Measurements from ENCODE around the gene SLC15A4.
"Not testable (repeated sequence)": the region's sequence is repeated elsewhere in the genome, so short reads cannot be mapped to it uniquely, and the experiment has no call there.

The SLC15A4 gene

GRCh38 chr12:128823916-128824839 is at the start of gene SLC15A4:
Gene SLC15A4 (minus strand): TSS chr12:128823958. CDS start chr12:128823943, 15 bp downstream.
- DNase-seq: peak; percentile 93

GRCh38 chr12:128872303-128872702 is 48.5 kb upstream of the SLC15A4 start:
- DNase-seq: no peak

GRCh38 chr12:128871516-128871892 is 47.7 kb upstream of the SLC15A4 start:
- no peak for DNase-seq

DNA sequence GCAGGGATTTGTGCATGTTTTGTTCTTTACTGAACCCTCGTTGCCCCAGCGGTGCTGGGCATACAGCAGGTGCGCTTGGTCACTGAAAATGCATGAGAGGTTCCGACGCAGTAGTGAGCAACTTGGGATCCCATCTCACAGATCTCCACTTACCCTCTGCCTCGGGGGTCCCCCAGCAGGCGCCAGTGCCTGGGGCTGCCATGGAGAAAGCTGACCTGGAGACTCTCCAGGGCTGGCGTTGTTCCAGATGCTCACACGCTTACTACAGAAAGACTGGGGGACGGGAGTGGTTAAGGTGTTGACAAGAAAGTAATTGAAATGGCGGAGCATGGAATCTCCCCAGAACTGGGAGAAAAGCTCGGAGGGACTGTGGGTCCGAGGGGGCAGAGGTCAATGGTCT is 43.7 kb upstream of the SLC15A4 start:
- no peak for DNase-seq

DNA sequence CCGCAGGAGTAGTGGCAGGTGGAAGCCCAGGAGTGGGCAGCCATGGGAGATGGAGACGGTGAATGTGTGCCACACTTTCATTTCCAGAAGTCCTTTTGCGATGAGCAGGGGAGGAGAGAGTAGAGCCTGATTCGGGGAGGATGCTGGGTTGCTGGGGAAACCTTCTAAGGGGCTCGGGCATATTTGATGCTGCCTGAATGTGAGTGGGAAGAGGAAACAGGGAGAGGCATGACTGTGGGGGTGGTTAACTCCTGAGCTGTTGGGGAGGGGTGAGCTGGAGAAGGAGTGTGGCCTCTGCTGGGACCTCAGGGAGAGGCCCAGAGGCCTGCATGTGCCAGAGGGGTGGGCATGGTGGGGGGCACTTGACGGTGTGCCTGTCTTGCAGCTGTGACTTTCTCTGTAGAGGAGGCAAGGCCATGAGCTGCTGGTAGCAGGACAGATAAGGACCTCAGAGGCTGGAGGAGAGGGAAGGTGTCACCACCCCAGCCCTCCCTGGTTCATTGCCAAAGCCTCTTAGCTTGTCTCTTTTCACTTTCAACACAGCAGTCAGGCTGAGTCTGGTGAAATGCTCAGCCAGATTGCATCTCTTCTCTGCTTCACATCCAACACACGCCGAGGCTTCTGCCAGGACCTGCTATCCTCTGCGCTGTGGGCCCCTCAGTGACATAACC is 40.9 kb upstream of the SLC15A4 start:
- no peak for DNase-seq

DNA sequence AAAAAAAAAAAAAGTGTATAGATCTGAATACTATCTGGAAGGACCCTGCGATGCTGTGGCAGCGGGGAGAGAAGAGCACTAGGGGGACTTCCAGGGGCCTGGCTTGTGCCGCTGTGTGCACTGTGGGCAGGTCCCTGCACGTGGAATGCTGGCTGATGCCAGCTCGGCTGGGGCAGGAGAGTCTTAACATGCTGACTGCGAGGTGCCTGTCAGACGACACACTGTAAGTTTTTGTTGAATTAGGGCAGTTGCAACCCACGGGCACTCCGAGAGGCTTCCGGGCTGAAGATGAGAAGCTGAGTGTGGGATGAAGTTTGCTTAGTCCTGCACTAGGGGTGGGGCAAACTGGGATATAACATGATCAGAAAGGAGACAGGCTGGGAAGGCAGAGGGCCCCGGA is 40.2 kb upstream of the SLC15A4 start:
- no peak for DNase-seq

- DNase-seq: no peak
These were observed 37.7 kb upstream of the SLC15A4 start for GRCh38 chr12:128861226-128862016.

GRCh38 chr12:128859311-128859710 is 35.6 kb upstream of the SLC15A4 start:
- no peak for DNase-seq

- no peak for DNase-seq
These were observed 33.5 kb upstream of the SLC15A4 start for GRCh38 chr12:128857133-128857763.

- no peak for DNase-seq
These were observed 33.0 kb upstream of the SLC15A4 start for GRCh38 chr12:128856791-128857078.

GRCh38 chr12:128856035-128856790 is 32.5 kb upstream of the SLC15A4 start:
- no peak for DNase-seq

GRCh38 chr12:128853600-128854197 is 29.9 kb upstream of the SLC15A4 start:
- no peak for DNase-seq

- no peak for DNase-seq
These were observed 29.3 kb upstream of the SLC15A4 start, which contains the start of gene GLT1D1 for GRCh38 chr12:128852885-128853599. Gene GLT1D1 (plus strand): TSS chr12:128853478. CDS start chr12:128853582, 104 bp downstream.

GRCh38 chr12:128852026-128852698 is 28.4 kb upstream of the SLC15A4 start:
- DNase-seq: no peak

DNA sequence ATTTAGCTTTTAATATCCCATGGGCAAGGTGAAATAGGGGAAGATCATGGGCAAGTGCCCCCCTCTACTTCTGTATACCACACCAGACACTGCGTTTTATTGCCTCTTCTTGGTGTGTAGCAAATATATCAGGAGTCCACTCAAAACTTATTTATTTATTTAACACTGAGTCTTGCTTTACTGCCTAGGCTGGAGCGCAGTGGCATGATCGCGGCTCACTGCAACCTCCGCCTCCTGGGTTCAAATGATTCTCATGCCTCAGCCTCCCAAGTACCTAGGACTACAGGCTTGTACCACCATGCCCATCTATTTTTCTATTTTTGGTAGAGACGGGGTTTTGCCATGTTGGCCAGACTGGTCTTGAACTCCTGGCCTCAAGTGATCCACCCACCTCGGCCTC is 27.7 kb upstream of the SLC15A4 start:
- DNase-seq: not testable (repeated sequence)

GRCh38 chr12:128850400-128850799 is 26.6 kb upstream of the SLC15A4 start:
- DNase-seq: no peak

DNA sequence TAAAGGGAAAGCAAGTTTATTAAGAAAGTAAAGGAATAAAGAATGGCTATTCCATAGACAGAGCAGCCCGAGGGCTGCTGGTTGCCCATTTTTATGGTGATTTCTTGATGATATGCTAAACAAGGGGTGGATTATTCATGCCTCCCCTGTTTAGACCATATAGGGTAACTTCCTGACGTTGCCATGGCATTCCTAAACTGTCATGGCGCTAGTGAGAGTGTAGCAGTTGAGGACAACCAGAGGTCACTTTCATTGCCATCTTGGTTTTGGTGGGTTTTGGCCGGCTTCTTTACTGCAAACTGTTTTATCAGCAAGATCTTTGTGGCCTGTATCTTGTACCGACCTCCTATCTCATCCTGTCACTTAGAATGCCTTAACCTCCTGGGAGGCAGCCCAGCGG is 26.0 kb upstream of the SLC15A4 start:
- not testable (repeated sequence) for DNase-seq

GRCh38 chr12:128848371-128848770 is 24.6 kb upstream of the SLC15A4 start:
- DNase-seq: no peak

DNA sequence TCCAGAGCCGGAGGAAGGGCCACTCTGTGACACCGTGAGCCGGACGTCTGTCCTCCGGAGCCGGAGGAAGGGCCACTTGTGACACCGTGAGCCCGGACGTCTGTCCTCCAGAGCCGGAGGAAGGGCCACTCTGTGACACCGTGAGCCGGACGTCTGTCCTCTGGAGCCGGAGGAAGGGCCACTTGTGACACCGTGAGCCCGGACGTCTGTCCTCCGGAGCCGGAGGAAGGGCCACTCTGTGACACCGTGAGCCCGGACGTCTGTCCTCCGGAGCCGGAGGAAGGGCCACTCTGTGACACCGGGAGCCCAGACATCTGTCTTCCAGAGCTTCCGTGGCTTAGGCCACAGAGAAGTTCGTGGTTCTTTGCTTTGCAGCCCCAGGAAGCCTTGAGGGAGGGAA is 22.9 kb upstream of the SLC15A4 start:
- not testable (repeated sequence) for DNase-seq

DNA sequence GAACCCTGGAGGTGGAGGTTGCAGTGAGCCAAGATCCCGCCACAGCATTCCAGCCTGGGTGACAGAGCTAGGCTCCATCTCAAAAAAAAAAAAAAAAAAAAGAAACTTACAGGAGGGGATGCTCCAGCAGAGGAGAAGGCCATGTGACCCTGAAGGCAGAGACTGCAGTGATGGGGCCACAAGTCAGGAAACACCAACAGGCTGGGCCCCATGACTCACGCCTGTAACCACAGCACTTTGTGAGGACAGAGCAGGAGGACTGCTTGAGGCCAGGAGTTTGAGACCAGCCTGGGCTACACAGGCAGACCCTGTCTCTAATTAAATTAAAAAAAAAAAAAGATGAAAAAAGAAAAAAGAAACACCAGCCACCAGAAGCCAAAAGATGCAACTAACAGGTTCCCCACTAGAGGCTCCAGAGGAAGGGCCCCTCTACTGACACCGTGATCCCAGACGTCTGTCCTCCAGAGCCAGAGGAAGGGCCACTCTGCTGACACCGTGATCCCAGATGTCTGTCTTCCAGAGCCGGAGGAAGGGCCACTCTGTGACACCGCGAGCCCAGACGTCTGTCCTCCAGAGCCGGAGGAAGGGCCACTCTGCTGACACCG is 20.4 kb upstream of the SLC15A4 start:
- DNase-seq: no peak

Data from fibroblast of skin of right biceps (primary cell).